Fibroblast of lung (primary cell): ENCODE measurements around the gene FOS. TPM values are rescaled to one million over a fixed set of nuclear protein-coding genes. Genes with fewer than 3 reads are reported as not detected.

Experiments
- DNase-seq, 2 donors: peaks; one replicate each; pipeline versions ENCODE4 v3.0.0 to v3.0.0-alpha.2; 2010; ENCODE audit warnings: low read depth in 2 of 2
- H2AFZ ChIP-seq: 2 replicates; pipeline ENCODE4 v1.5.1; 2012; ENCODE audit warnings: low read length, control low read depth, inconsistent platforms
- H3K27ac ChIP-seq: 2 replicates; pipeline ENCODE4 v1.5.1; 2011; ENCODE audit warnings: low read length, control low read depth; ENCODE audit not compliant: insufficient read depth
- H3K27me3 ChIP-seq: 2 replicates; pipeline ENCODE4 v1.5.1; 2011; ENCODE audit warnings: mild to moderate bottlenecking, low read length; ENCODE audit not compliant: control insufficient read depth, insufficient read depth
- H3K36me3 ChIP-seq: 2 replicates; pipeline ENCODE4 v1.5.1; 2011; ENCODE audit warnings: low read length; ENCODE audit not compliant: control insufficient read depth, insufficient read depth
- H3K4me1 ChIP-seq: 2 replicates; pipeline ENCODE4 v1.5.1; 2011; ENCODE audit warnings: low read length; ENCODE audit not compliant: control insufficient read depth, insufficient read depth; ENCODE audit errors: extremely low read depth
- H3K4me2 ChIP-seq: 2 replicates; pipeline ENCODE4 v1.5.1; 2011; ENCODE audit warnings: low read length, control low read depth; ENCODE audit not compliant: insufficient read depth; ENCODE audit errors: extremely low read depth
- H3K4me3 ChIP-seq, 4 experiments: fragments of 200-600 bp in 1 of 4; sonication (generic) in 1 of 4; replicated peaks in 1 of 4; 2 replicates each; pipeline ENCODE4 v1.5.1; 2011 to 2016; ENCODE audit warnings: low read length in 4 of 4, low read depth in 3 of 4, mild to moderate bottlenecking in 3 of 4, control low read depth in 2 of 4, inconsistent platforms in 1 of 4, mixed read lengths in 1 of 4; ENCODE audit not compliant: insufficient read depth in 1 of 4; ENCODE audit errors: control extremely low read depth in 1 of 4
- H3K79me2 ChIP-seq: 2 replicates; pipeline ENCODE4 v1.5.1; 2012; ENCODE audit warnings: mild to moderate bottlenecking, low read length, inconsistent platforms; ENCODE audit not compliant: control insufficient read depth, insufficient read depth
- H3K9ac ChIP-seq: 2 replicates; pipeline ENCODE4 v1.5.1; 2011; ENCODE audit warnings: mild to moderate bottlenecking, low read length, control low read depth; ENCODE audit not compliant: insufficient read depth
- H3K9me3 ChIP-seq: 2 replicates; pipeline ENCODE4 v1.5.1; 2012; ENCODE audit warnings: low read depth, low read length; ENCODE audit not compliant: control insufficient read depth, insufficient read depth
- H4K20me1 ChIP-seq: 2 replicates; pipeline ENCODE4 v1.5.1; 2011; ENCODE audit warnings: low read length; ENCODE audit not compliant: control insufficient read depth, insufficient read depth; ENCODE audit errors: extremely low read depth
- EZH2 ChIP-seq: IDR thresholded peaks from 2 replicates; pipeline ENCODE4 v1.5.1; 2012; ENCODE audit warnings: low read length, control low read depth, mild to moderate bottlenecking; ENCODE audit errors: missing control alignments
- polyA plus RNA-seq, 2 donors: library from polyadenylated mRNA; depleted of rRNA in 1 of 2; stranded (reverse) in 1 of 2; unstranded in 1 of 2; fragments of >200 nt; gene quantifications; 2 replicates each; pipeline ENCODE4 v1.2.1, GENCODE V29; 2011 to 2012; ENCODE audit warnings: missing spikeins in 1 of 2
- total RNA-seq: library from RNA; depleted of rRNA; stranded (reverse); fragments of >200 nt; gene quantifications from 2 replicates; pipeline ENCODE4 v1.2.1, GENCODE V29; 2014
- TF ChIP-seq, protein P1 (sequence below), 2 donors: IDR thresholded peaks in 1 of 2; conservative IDR thresholded peaks in 1 of 2; 1 replicate in 1 of 2; 2 replicates in 1 of 2; pipeline ENCODE4 v1.5.1; 2011 to 2012; ENCODE audit warnings: low read length in 2 of 2, control low read depth in 1 of 2, inconsistent platforms in 1 of 2, low read depth in 1 of 2, mild to moderate bottlenecking in 1 of 2

FOS gene
- total and polyA plus RNA-seq, 2 donors (not counting 1 experiment from before 2014, with no cell fraction given): 24.6 to 178 TPM

DNA sequence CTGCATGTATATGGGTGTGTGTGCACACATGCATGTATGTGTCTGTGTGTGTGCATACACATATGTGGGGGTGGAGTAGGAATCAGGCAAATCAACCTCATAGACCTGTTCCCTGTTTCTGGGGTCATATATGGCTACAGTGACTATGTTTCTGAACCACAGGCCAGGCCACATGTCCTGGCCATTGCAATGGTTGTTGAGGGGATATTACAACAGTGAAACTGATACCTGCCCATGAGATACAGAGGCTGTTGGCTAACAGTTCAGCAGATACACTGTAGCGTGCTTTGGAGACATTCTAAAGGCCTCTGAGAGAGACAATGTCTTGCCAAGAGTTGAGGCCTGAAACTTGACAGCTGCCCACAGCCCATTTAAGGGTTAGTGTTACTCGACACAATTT, 47.3 kb upstream of the FOS start:
- Histone ChIP-seq H3K36me3 (no peaks in the 10 kb centered on the region), H3K4me3 (no peak overlapping the region), H3K27me3 (no peaks in the 10 kb centered on the region), H3K4me2 (no peak overlapping the region), H3K27ac (no peak overlapping the region), H3K4me1 (peaks cover 2% of the 10 kb centered on the region), H3K79me2 (no peaks in the 10 kb centered on the region), H4K20me1 (no peaks in the 10 kb centered on the region), H3K9me3 (no peaks in the 10 kb centered on the region), H2AFZ (no peak overlapping the region), H3K9ac (no peak overlapping the region)
- TF ChIP-seq EZH2: no peak
- TF ChIP-seq, protein P1, sequence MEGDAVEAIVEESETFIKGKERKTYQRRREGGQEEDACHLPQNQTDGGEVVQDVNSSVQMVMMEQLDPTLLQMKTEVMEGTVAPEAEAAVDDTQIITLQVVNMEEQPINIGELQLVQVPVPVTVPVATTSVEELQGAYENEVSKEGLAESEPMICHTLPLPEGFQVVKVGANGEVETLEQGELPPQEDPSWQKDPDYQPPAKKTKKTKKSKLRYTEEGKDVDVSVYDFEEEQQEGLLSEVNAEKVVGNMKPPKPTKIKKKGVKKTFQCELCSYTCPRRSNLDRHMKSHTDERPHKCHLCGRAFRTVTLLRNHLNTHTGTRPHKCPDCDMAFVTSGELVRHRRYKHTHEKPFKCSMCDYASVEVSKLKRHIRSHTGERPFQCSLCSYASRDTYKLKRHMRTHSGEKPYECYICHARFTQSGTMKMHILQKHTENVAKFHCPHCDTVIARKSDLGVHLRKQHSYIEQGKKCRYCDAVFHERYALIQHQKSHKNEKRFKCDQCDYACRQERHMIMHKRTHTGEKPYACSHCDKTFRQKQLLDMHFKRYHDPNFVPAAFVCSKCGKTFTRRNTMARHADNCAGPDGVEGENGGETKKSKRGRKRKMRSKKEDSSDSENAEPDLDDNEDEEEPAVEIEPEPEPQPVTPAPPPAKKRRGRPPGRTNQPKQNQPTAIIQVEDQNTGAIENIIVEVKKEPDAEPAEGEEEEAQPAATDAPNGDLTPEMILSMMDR (conservative IDR thresholded peaks at IDR 0.05 in 1 of 2, IDR thresholded peaks at IDR 0.05 in 1 of 2; ENCODE audit: low read depth in 1 of 2, low read length in 2 of 2): no peak
- DNase-seq: no peak

DNA sequence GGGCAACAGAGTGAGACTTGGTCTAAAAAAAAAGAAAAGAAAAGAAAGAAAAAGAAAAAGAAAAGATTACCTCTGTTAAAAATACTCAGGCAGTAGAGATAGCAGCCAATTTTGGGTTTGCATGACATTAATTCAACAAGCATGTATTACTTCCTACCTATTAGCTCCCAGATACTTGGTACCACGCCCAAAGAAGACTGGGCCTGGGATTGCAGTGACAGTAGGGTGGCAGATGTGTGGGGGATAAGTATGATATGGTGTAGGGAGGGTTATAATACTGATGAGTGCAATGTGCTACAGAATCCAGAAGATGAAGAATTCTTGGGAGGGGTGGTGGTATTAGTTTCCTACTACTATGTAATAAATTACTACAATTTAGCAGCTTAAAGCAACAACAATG, 46.4 kb upstream of the FOS start:
- Histone ChIP-seq H3K36me3 (no peaks in the 10 kb centered on the region), H3K27me3 (no peaks in the 10 kb centered on the region), H3K79me2 (no peaks in the 10 kb centered on the region), H3K9me3 (no peaks in the 10 kb centered on the region), H3K4me2 (no peak overlapping the region), H4K20me1 (no peaks in the 10 kb centered on the region), H3K4me3 (no peak overlapping the region), H3K9ac (no peak overlapping the region), H3K27ac (no peak overlapping the region), H2AFZ (no peak overlapping the region), H3K4me1 (peaks cover 6% of the 10 kb centered on the region)
- TF ChIP-seq, protein P1 (conservative IDR thresholded peaks at IDR 0.05 in 1 of 2, IDR thresholded peaks at IDR 0.05 in 1 of 2; ENCODE audit: low read depth in 1 of 2, low read length in 2 of 2): no peak
- no peak for TF ChIP-seq EZH2
- no peak for DNase-seq

DNA sequence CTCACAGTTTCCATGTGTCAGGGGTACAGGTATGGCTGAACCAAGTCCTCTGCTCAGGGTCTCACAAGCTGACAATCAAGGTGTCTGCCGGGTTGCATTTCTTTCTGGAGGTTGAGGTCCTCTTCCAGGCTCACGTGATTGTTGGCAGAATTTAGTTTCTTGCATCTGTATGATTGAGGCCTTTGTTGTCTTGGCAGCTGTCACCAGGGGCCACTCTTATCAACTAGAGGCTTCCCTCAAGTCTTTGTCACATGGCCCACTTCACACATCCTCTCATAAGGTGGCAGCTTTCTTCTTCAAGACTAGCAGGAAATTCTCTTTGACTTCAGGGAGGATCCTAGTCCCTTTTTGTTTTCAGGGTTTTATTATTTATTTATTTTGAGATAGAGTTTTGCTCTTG, 46.0 kb upstream of the FOS start:
- H3K9me3 ChIP-seq: no peaks in the 10 kb centered on the region
- H3K36me3 ChIP-seq: no peaks in the 10 kb centered on the region
- H2AFZ ChIP-seq: no peak overlapping the region
- no peak for DNase-seq
- no peaks in the 10 kb centered on the region for H3K27me3 ChIP-seq
- no peak overlapping the region for H3K4me3 ChIP-seq
- no peak overlapping the region for H3K4me2 ChIP-seq
- no peak for TF ChIP-seq EZH2
- TF ChIP-seq, protein P1 (conservative IDR thresholded peaks at IDR 0.05 in 1 of 2, IDR thresholded peaks at IDR 0.05 in 1 of 2; ENCODE audit: low read depth in 1 of 2, low read length in 2 of 2): no peak
- no peaks in the 10 kb centered on the region for H3K79me2 ChIP-seq
- peaks cover 9% of the 10 kb centered on the region for H3K4me1 ChIP-seq
- no peak overlapping the region for H3K9ac ChIP-seq
- H4K20me1 ChIP-seq: no peaks in the 10 kb centered on the region
- H3K27ac ChIP-seq: no peak overlapping the region
